H1 (cell line): ENCODE results near the gene CNPY4. TPM values are rescaled to one million over a fixed set of nuclear protein-coding genes. Genes with fewer than 3 reads are reported as not detected.

Experiments
- CHD1 ChIP-seq: IDR thresholded peaks from 2 replicates; pipeline ENCODE4 v1.6.1; 2012; ENCODE audit warnings: low read depth, low read length, improper control_type of control experiment
- CHD2 ChIP-seq: IDR thresholded peaks from 2 replicates; pipeline ENCODE4 v1.6.1; 2012; ENCODE audit warnings: low read length, improper control_type of control experiment
- CHD7 ChIP-seq: fragments of 300-600 bp; sonication (generic); IDR thresholded peaks from 2 replicates; pipeline ENCODE4 v1.7.1; 2012; ENCODE audit warnings: low read length, moderate library complexity, mild to moderate bottlenecking, inconsistent platforms; ENCODE audit not compliant: insufficient replicate concordance
- EP300 ChIP-seq, 2 experiments: IDR thresholded peaks; 1 replicate in 1 of 2; 2 replicates in 1 of 2; pipeline ENCODE4 v1.6.1; 2011 to 2012; ENCODE audit warnings: low read depth in 2 of 2, low read length in 2 of 2, mild to moderate bottlenecking in 2 of 2, borderline replicate concordance in 1 of 2, inconsistent platforms in 1 of 2, moderate library complexity in 1 of 2
- POLR2A ChIP-seq, 2 experiments: IDR thresholded peaks; 1 replicate in 1 of 2; 2 replicates in 1 of 2; pipeline ENCODE4 v1.6.1; 2011; ENCODE audit warnings: low read depth in 2 of 2, low read length in 2 of 2, mild to moderate bottlenecking in 2 of 2; ENCODE audit errors: control extremely low read depth in 1 of 2
- POLR2AphosphoS5 ChIP-seq: IDR thresholded peaks from 2 replicates; pipeline ENCODE4 v1.6.1; 2011; ENCODE audit warnings: low read depth, low read length
- SP1 ChIP-seq: IDR thresholded peaks from 2 replicates; pipeline ENCODE4 v1.6.1; 2011; ENCODE audit warnings: low read depth, low read length
- TAF1 ChIP-seq: IDR thresholded peaks from 2 replicates; pipeline ENCODE4 v1.6.1; 2011; ENCODE audit warnings: mild to moderate bottlenecking, low read depth, low read length
- TAF7 ChIP-seq: optimal IDR thresholded peaks from 2 replicates; pipeline ENCODE3; 2011; ENCODE audit warnings: low read depth, mild to moderate bottlenecking, inconsistent platforms, low read length, moderate library complexity, borderline replicate concordance
- polyA plus RNA-seq, 7 experiments: library from polyadenylated mRNA; depleted of rRNA in 3 of 7; stranded (reverse) in 5 of 7; unstranded in 2 of 7; fragments of >200 nt in 5 of 7; fragments of 200-250 nt in 2 of 7; gene quantifications; 1 replicate in 5 of 7; 2 replicates in 1 of 7; 4 replicates in 1 of 7; pipeline versions ENCODE4 v1.2.1 to v1.2.3, GENCODE V29; 2011 to 2013; ENCODE audit warnings: missing spikeins in 2 of 7, mixed read lengths in 2 of 7
- total RNA-seq: library from RNA; stranded (reverse); fragmentation: NEBNext Ultra II Directional; extraction: Animal tissue kit (Norgen Biotek cat#: 25700); gene quantifications from 2 replicates; pipeline ENCODE4 v1.2.1, GENCODE V29; 2021
- TF ChIP-seq, protein P1 (sequence below): IDR thresholded peaks from 2 replicates; pipeline ENCODE4 v1.6.1; 2012; ENCODE audit warnings: inconsistent platforms

The CNPY4 gene
- total and polyA plus RNA-seq, 2 of the 8 experiments (the other 6 are each of a cell fraction or from before 2014, with no cell fraction given), result 10.2 to 15.3 TPM

GRCh38 chr7:100101016-100101862 is 18.2 kb upstream of the CNPY4 start, which contains the start of the genes AP4M1 and MCM7 (continued):
- TF ChIP-seq CHD7 (no peak), TAF7 (peak; percentile 95), POLR2A (IDR thresholded peaks at IDR 0.05; ENCODE audit: control extremely low read depth in 1 of 2, low read depth in 2 of 2, low read length in 2 of 2) (peak in 1 of 2 experiments; percentile 77; a peak in 2 of 3 replicates), SP1 (peak; percentile 81), EP300 (IDR thresholded peaks at IDR 0.05; ENCODE audit: borderline replicate concordance in 1 of 2, low read depth in 2 of 2, low read length in 2 of 2) (no peak), CHD1 (peak; percentile 74; the same call in 1 of the 2 replicates), CHD2 (peak; percentile 62), POLR2AphosphoS5 (peak; percentile 95), TAF1 (peak; percentile 86)
- TF ChIP-seq, protein P1, sequence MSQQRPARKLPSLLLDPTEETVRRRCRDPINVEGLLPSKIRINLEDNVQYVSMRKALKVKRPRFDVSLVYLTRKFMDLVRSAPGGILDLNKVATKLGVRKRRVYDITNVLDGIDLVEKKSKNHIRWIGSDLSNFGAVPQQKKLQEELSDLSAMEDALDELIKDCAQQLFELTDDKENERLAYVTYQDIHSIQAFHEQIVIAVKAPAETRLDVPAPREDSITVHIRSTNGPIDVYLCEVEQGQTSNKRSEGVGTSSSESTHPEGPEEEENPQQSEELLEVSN, result peak; percentile 96
